ENCODE data around the gene KAT2A. TPM values are rescaled to one million over a fixed set of nuclear protein-coding genes. Genes with fewer than 3 reads are reported as not detected.

Gene KAT2A
- total RNA-seq, 1 donor from 2014 or later, result 19.2 TPM

- no peak for DNase-seq
Observed at GRCh38 chr17:42094375-42095069, 26.6 kb downstream of the KAT2A start.

GRCh38 chr17:42092939-42093338 lies 28.2 kb downstream of the KAT2A start:
- DNase-seq, result no peak

GRCh38 chr17:42090964-42091790 lies 30.0 kb downstream of the KAT2A start:
- DNase-seq, result no peak

- DNase-seq, result no peak
Observed at GRCh38 chr17:42088736-42089135, 32.4 kb downstream of the KAT2A start.

- DNase-seq, result no peak
Observed at GRCh38 chr17:42087736-42088705, 33.1 kb downstream of the KAT2A start.

GRCh38 chr17:42087042-42087701 lies 34.0 kb downstream of the KAT2A start:
- no peak for DNase-seq

- DNase-seq, result no peak
Observed at GRCh38 chr17:42081516-42082129, 39.5 kb downstream of the KAT2A start.

- no peak for DNase-seq
Observed at GRCh38 chr17:42079541-42079940, 41.6 kb downstream of the KAT2A start.

GRCh38 chr17:42078396-42079043 lies 42.6 kb downstream of the KAT2A start:
- DNase-seq, result no peak

- no peak for DNase-seq
Observed at GRCh38 chr17:42077755-42078154, 43.4 kb downstream of the KAT2A start.

- no peak for DNase-seq
Observed at GRCh38 chr17:42076797-42077559, 44.2 kb downstream of the KAT2A start.

GRCh38 chr17:42075789-42076188 lies 45.4 kb downstream of the KAT2A start:
- no peak for DNase-seq

GRCh38 chr17:42072323-42073187 lies 48.6 kb downstream of the KAT2A start:
- no peak for DNase-seq

- DNase-seq, result no peak
Observed at GRCh38 chr17:42071810-42072209, 49.4 kb downstream of the KAT2A start.

GRCh38 chr17:42068979-42069378 lies 52.2 kb downstream of the KAT2A start:
- DNase-seq, result no peak

- DNase-seq, result no peak
Observed at GRCh38 chr17:42067371-42068091, 53.6 kb downstream of the KAT2A start.

GRCh38 chr17:42065201-42065600 lies 56.0 kb downstream of the KAT2A start:
- no peak for DNase-seq

Measured in skin of body (tissue), 2 donors.